VCaP (cell line): Measurements from ENCODE around the gene RIPOR3.
"Not testable (repeated sequence)": the region's sequence is repeated elsewhere in the genome, so short reads cannot be mapped to it uniquely, and the experiment has no call there.

Experiments
- H3K27ac ChIP-seq: fragments of 450-650 bp; 2 replicates; pipeline ENCODE4 v1.5.1; 2017
- TF ChIP-seq, protein P1 (sequence below): fragments of 450-650 bp; conservative IDR thresholded peaks from 2 replicates; pipeline ENCODE4 v1.5.1; 2017; ENCODE audit warnings: mild to moderate bottlenecking, moderate library complexity

The RIPOR3 gene

DNA sequence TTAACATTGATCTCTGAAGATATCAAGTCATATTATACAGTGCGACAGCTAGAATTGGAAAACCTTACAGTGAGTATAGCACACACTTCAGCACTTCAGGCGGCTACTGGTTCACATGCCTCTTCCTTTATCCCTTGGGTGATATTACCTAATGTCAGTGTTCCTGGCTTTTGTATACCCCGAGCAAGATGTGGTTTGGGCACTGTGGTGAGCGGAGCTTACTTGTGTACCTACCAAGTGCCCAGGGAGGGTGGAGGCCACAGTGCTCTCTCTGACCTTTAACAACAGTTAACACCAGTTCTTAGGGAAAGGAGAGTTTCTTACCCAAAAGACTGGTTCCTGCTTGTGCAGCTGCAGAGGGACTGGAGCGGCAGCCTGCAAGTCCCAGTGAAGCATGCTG is 116.8 kb downstream of the RIPOR3 start:
- TF ChIP-seq, protein P1, sequence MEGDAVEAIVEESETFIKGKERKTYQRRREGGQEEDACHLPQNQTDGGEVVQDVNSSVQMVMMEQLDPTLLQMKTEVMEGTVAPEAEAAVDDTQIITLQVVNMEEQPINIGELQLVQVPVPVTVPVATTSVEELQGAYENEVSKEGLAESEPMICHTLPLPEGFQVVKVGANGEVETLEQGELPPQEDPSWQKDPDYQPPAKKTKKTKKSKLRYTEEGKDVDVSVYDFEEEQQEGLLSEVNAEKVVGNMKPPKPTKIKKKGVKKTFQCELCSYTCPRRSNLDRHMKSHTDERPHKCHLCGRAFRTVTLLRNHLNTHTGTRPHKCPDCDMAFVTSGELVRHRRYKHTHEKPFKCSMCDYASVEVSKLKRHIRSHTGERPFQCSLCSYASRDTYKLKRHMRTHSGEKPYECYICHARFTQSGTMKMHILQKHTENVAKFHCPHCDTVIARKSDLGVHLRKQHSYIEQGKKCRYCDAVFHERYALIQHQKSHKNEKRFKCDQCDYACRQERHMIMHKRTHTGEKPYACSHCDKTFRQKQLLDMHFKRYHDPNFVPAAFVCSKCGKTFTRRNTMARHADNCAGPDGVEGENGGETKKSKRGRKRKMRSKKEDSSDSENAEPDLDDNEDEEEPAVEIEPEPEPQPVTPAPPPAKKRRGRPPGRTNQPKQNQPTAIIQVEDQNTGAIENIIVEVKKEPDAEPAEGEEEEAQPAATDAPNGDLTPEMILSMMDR: no peak
- no peak overlapping the region for H3K27ac ChIP-seq

DNA sequence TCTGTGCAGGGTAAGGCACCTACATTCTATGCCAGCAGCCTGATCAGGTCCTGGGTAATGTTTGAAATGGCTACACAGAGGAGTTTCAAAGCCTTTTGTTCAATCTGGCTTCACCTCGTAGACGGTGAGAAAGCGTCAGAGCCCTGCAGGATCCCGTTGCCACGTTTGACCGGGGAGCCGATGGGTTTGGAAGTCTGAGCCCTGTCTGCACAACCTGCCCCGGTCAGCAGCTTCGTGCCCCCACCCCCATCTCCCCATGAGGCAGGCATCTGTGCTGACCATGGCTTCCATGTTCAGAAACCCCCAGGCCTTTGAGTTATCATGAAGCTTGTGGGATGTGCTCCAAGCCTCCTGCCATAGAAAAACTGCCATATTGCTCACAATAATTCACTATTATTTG is 117.2 kb downstream of the RIPOR3 start:
- TF ChIP-seq, protein P1: no peak
- no peak overlapping the region for H3K27ac ChIP-seq

GRCh38 chr20:50572938-50573777 is 118.2 kb downstream of the RIPOR3 start:
- H3K27ac ChIP-seq: no peak overlapping the region
- TF ChIP-seq, protein P1: no peak

GRCh38 chr20:50571466-50571865 is 119.9 kb downstream of the RIPOR3 start:
- TF ChIP-seq, protein P1: no peak
- no peak overlapping the region for H3K27ac ChIP-seq

- TF ChIP-seq, protein P1: peak; percentile 76
- H3K27ac ChIP-seq: no peak overlapping the region
Measured at GRCh38 chr20:50569864-50570836, 121.2 kb downstream of the RIPOR3 start.

GRCh38 chr20:50569487-50569863 is 121.9 kb downstream of the RIPOR3 start:
- H3K27ac ChIP-seq: not testable (repeated sequence)

GRCh38 chr20:50568549-50568942 is 122.8 kb downstream of the RIPOR3 start:
- H3K27ac ChIP-seq: no peak overlapping the region
- TF ChIP-seq, protein P1: no peak
